Activated gamma-delta T cell treated with anti-CD3 and anti-CD28 coated beads, Interleukin-2, amount 50 U/mL, for 16 hours (primary cell): ENCODE measurements around the gene RTTN.

Experiments used
- DNase-seq: peaks from one replicate; pipeline ENCODE4 v3.0.0-alpha.2; 2020; ENCODE audit warnings: low read depth

Gene RTTN

DNA sequence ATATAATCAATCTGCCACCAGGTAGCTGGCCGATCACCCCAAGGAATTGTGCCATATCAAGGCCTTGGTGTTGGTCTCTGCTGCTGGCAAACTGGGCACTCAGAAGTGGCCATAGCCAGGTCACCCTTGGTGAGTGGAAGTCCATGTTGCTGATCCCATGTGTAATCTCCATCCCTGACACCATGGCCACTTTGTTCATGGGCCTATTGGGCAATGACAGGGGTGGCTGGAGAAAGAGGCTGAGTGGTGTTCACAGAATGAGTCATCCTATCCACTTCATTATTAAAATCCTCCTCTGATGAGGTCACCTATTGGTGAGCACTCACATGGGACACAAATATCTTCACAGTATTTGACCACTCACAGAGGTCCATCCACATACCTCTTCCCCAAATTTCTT lies 231.1 kb downstream of the RTTN start:
- no peak for DNase-seq

DNA sequence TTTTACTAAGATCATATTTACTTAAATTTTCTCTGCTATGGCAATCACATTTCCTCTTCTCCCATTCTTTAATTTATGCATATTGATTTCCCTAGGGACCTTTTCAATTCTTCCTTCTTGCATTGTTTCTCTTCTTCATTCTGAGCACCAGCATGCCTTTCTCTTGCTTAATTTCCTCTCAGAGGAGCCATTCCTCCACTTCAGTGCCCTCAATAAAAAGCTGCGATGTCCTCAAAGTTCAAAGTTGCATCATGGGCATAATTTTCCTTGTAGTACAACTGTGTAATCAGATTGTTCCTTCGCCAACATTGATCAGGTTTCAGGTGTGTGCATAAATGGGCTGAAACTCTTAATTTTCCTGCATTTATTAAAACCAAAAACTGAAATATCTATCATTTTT lies 236.0 kb downstream of the RTTN start:
- no peak for DNase-seq

DNA sequence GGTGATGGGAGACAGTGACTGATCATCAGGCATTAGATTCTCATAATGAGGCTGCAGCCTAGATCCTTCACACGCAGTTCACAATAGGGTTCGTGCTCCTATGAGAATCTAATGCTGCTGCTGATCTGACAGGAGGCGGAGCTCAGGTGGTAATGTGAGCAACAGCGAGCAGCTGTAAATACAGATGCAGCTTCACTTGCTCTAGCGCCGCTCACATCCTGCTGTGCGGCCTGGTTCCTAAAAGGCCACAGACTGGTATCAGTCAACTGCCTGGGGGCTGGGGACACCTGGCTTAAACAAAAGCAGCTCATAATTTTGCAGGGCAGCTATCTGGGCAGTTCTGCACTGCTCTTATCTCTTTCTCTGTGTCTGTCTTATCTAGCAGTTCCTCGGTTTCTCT lies 237.4 kb downstream of the RTTN start:
- DNase-seq: no peak

DNA sequence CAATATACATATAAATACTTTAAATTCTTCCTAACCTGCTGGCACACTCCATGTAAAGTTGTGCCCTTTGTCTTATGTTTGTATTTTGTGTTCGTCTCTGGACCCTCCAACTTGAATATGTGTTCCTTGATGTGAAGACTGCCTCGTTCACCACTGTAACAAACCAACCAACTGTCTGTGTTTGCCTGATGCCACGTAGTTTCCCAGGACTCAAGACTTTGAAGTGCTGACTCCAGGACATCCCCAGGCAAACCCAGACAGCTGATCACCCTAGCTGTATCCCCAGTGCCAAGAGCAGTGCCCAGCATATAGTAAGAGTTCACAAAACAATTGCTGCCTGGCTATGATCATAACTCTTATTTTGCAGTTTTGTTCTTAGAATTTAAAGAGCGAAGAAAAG lies 242.3 kb downstream of the RTTN start:
- no peak for DNase-seq

DNA sequence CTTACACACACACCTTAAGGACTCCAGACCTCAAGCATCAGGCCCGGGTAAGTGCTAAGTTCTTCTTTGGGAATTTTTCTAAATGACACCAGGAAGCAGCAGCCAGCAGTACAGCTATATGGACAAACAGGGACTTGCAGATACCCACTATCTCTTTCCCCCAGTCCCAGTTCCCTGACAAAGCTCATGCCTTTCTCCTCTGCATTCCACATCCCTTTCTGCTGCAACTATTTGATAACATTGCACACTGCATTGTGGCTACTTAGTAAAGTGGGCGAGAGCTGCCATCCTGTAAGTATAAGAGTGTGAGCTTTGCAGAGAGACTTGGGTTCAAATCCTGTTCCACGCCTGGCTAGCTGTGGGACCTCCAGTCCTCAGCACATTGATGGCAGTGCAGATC lies 243.8 kb downstream of the RTTN start:
- DNase-seq: no peak

DNA sequence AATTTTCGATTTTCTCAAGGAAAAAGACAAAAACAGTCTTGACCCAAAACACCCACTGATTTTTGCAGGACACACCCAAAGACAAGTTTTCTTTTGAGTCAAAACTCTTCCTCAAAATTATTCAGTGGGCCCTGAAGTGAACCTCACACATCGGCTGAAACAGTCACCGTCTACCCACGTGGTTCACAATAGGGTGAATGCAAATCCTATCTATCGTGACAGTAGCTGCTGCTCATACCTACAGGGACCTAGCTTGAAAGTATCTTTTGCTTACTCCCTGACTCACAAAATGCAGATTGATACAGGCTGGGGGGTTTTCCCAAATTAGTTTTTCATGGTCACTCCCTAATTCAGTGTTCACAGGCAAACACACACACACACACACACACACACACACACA lies 247.1 kb downstream of the RTTN start:
- DNase-seq: no peak

DNA sequence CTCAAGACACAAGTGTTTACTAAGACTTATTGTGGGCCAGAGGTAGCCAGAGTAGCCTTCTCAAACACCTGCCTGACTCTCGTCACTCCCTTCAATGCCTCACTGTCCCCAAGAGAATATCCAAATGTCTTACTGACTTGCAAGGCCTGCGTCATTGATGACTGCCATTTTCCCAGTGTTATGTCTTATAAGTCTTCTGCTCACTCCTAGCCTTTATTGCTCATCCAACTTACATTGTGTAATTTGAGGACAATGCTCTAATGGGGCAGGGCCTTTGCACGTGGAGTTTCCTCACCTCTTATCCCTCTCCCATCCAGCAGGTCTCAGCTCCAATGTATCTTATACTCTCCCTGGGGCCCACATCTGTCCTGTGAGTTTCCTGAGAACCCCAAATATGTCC lies 247.7 kb downstream of the RTTN start:
- DNase-seq: no peak

DNA sequence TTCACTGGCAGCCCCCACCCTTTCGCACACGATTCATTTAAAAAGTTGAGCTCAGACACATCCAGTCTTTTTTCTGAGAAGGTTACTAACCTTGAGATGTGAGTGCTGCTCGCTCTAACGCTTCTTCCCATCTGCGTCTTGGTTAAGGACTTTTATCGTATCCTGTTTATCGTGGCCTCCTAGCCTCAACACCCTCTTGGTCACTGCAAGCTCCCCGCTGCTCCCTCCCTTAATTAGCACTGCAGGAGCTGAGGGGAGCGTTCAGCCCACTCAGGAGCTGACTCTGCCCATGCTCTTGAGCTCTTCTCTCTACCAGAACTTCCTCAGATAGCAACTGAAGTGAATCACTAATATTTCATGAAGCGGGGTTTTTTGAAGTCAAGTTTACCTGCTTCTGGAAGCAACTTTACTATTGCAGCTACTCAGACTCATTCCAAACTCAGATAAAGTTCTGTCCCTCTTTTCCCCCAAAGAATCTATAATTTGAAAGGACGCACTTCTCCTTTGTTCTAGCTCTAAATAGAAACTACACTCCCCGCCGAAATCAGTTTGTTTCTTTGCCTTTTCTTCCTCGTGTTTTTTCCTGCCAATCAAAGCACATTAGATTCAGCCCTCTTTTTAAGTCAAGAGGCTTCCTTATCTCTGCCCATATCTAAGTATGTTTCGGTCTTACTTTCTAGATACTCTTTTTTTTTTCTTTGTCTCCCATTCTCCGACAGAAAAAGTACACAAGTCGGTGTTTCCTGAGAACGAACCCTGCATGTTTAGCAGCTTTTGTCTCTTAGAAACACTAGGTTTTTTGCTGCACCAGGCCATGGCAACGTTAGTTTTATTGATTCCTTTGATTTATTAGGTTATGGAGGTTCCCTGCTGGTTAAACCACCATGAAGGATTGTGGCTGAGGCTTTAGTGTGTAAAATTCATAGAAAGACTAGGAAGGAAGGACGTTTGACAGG lies 248.5 kb downstream of the RTTN start:
- DNase-seq: no peak

DNA sequence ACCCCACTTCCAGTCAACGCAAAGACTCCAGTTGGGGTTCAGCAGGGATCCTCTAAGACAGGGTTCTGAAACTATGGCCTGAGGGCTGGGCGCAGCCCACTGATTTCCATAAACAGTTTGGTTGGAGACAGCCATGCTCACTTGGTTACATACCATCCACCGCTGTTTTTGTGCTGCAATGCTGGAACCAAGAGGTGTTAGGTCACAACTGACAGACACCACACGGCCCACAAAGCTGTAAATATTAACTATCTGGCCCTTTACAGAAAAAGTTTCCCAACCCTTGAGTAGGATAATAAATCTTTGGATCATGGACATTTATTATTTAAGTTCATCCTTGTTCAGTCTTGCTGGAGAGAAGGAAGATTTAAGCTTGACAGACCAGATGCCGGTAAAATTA lies 249.4 kb downstream of the RTTN start:
- no peak for DNase-seq

DNA sequence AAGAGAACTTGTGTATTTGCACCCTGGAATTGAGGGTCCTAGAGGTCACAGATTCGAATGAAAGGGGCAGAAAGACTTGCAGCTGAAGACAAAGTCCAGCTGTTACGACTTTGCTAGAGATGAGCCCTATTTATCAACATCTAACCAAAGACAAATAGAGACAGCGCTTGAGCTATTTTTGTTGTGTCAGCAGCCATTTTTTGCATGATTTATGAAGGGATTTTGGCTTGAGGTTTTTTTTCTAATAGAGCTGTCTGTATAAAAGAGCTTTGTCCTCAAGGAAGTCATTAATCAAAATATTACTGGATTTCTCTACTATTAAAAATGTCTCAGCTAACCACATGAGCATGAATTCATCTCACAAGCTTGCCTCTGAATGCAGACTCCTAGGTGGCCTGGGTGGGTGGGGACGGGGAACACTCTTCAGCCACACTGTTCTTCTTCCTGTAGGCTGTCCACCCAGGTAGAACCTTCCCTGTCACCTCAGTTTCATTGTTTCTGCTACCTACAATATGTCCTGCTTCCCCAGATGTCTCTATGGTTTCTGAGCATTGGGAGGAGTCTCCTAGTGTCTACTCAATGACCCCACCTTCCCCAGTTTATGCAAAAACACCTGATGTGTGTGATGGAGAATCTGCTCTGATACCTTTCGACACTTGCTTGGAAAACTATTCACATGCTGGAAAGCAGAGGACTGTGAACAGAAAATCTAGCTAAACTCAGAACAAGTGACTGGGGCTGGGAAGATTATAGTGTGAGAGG lies 250.6 kb downstream of the RTTN start:
- DNase-seq: no peak

DNA sequence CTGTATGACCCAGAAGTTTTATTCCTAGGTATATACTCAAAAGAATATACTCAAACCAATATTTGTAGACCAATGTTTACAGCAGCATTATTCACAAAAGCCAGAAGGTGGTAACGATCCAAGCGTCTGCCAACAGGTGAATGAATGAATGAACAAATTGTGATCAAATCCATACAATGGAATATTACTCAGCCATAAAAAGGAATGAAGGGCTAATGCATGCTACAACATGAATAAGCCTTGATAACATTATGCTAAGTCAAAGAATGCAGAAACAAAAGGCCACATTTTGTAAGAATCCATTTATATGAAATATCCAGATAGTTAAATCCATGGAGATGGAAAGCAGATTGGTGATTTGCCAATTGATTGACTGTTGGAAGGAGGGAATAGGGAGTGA lies 252.3 kb downstream of the RTTN start:
- no peak for DNase-seq
